ENCODE data around the gene VPS54.

- TF ChIP-seq CTCF (IDR thresholded peaks at IDR 0.05): no peak
- no peak for TF ChIP-seq EP300 (IDR thresholded peaks at IDR 0.05)
These were observed 36.9 kb downstream of the VPS54 start for GRCh38 chr2:63982335-63982734.
